Loucy (cell line): ENCODE measurements around the gene MOSPD2.

ENCODE experiments used
- H2AFZ ChIP-seq: fragments of 200-600 bp; sonication (generic); 2 replicates; pipeline ENCODE4 v1.6.0; 2016; ENCODE audit warnings: antibody characterized with exemption, mild to moderate bottlenecking, low read length, moderate library complexity
- H3F3A ChIP-seq: fragments of 200-600 bp; 2 replicates; pipeline ENCODE4 v1.6.0; 2016; ENCODE audit warnings: antibody characterized with exemption, low read depth, mild to moderate bottlenecking
- H3K27me3 ChIP-seq: fragments of 200-600 bp; sonication (generic); 2 replicates; pipeline ENCODE4 v1.6.1; 2014; ENCODE audit warnings: low read length, mild to moderate bottlenecking; ENCODE audit not compliant: insufficient read depth, poor library complexity, severe bottlenecking
- H3K36me3 ChIP-seq: fragments of 200-600 bp; sonication (generic); 2 replicates; pipeline ENCODE4 v1.6.1; 2016; ENCODE audit warnings: low read length; ENCODE audit not compliant: insufficient read depth
- H3K4me1 ChIP-seq: fragments of 200-600 bp; sonication (generic); 2 replicates; pipeline ENCODE4 v1.5.1; 2014; ENCODE audit warnings: low read length, mild to moderate bottlenecking; ENCODE audit not compliant: insufficient read depth, poor library complexity, severe bottlenecking
- H3K4me2 ChIP-seq: fragments of 200-600 bp; sonication (generic); 2 replicates; pipeline ENCODE4 v1.6.0; 2014; ENCODE audit warnings: antibody characterized with exemption, low read length, low read depth, mild to moderate bottlenecking; ENCODE audit not compliant: poor library complexity, severe bottlenecking
- H3K4me3 ChIP-seq: fragments of 200-600 bp; sonication (generic); 2 replicates; pipeline ENCODE4 v1.5.1; 2014; ENCODE audit warnings: low read length, mild to moderate bottlenecking, mixed read lengths; ENCODE audit not compliant: poor library complexity, severe bottlenecking
- H3K79me2 ChIP-seq: fragments of 200-600 bp; sonication (generic); 2 replicates; pipeline ENCODE4 v1.6.1; 2014; ENCODE audit warnings: low read length; ENCODE audit not compliant: insufficient read depth
- H3K9ac ChIP-seq: fragments of 200-600 bp; sonication (generic); 2 replicates; pipeline ENCODE4 v1.6.0; 2014; ENCODE audit warnings: mild to moderate bottlenecking, low read depth, low read length, moderate library complexity; ENCODE audit not compliant: poor library complexity, severe bottlenecking
- H3K9me2 ChIP-seq: fragments of 200-600 bp; sonication (generic); replicated peaks from 2 replicates; pipeline ENCODE4 v1.6.1; 2016; ENCODE audit warnings: low read depth, low read length, mixed read lengths
- H3K9me3 ChIP-seq: fragments of 200-600 bp; sonication (generic); 2 replicates; pipeline ENCODE4 v1.6.1; 2014; ENCODE audit warnings: mild to moderate bottlenecking, antibody characterized with exemption, low read length, low read depth; ENCODE audit not compliant: insufficient read depth
- H4K20me1 ChIP-seq: fragments of 200-600 bp; sonication (generic); 2 replicates; pipeline ENCODE4 v1.6.0; 2014; ENCODE audit warnings: antibody characterized with exemption, low read length, mild to moderate bottlenecking; ENCODE audit not compliant: insufficient read depth, poor library complexity, severe bottlenecking
- CTCF ChIP-seq: fragments of 200-600 bp; sonication (generic); conservative IDR thresholded peaks from 2 replicates; pipeline ENCODE4 v1.5.1; 2014; ENCODE audit warnings: mild to moderate bottlenecking, antibody characterized with exemption, low read length
- EZH2phosphoT487 ChIP-seq: fragments of 200-600 bp; IDR thresholded peaks from 2 replicates; pipeline ENCODE4 v1.6.1; 2018; ENCODE audit warnings: antibody characterized with exemption, mild to moderate bottlenecking, moderate library complexity, borderline replicate concordance

MOSPD2 gene

GRCh38 chrX:14883826-14884225 is 10.6 kb downstream of the MOSPD2 start:
- Histone ChIP-seq H3K4me3 (no peak overlapping the region), H3K79me2 (0 out of 2 replicates have a peak, but pooled peaks cover under 1% of the 10 kb centered on the region), H3K27me3 (no peaks in the 10 kb centered on the region), H3K9me3 (no peaks in the 10 kb centered on the region), H3F3A (no peaks in the 10 kb centered on the region), H3K9me2 (no peaks in the 10 kb centered on the region), H4K20me1 (no peaks in the 10 kb centered on the region), H3K4me2 (no peak overlapping the region), H3K36me3 (no peaks in the 10 kb centered on the region), H2AFZ (no peak overlapping the region), H3K4me1 (peaks cover 9% of the 10 kb centered on the region), H3K9ac (no peak overlapping the region)
- TF ChIP-seq EZH2phosphoT487 (no peak), CTCF (no peak)

- Histone ChIP-seq H3K4me2 (no peak overlapping the region), H3K4me3 (no peak overlapping the region), H3K9me2 (no peaks in the 10 kb centered on the region), H3K27me3 (no peaks in the 10 kb centered on the region), H3K9ac (no peak overlapping the region), H4K20me1 (no peaks in the 10 kb centered on the region), H3K4me1 (peaks cover 3% of the 10 kb centered on the region), H3K9me3 (no peaks in the 10 kb centered on the region), H3K79me2 (no peaks in the 10 kb centered on the region), H3K36me3 (no peaks in the 10 kb centered on the region), H2AFZ (no peak overlapping the region), H3F3A (no peaks in the 10 kb centered on the region)
- TF ChIP-seq CTCF (no peak), EZH2phosphoT487 (no peak)
Measured at GRCh38 chrX:14884714-14885113, 11.5 kb downstream of the MOSPD2 start.

- Histone ChIP-seq H3K4me3 (no peak overlapping the region), H3K9ac (no peak overlapping the region), H3K36me3 (no peaks in the 10 kb centered on the region), H3K9me2 (no peaks in the 10 kb centered on the region), H3K4me2 (no peak overlapping the region), H3K4me1 (no peaks in the 10 kb centered on the region), H3F3A (no peaks in the 10 kb centered on the region), H2AFZ (no peak overlapping the region), H3K9me3 (no peaks in the 10 kb centered on the region), H3K79me2 (no peaks in the 10 kb centered on the region), H3K27me3 (no peaks in the 10 kb centered on the region), H4K20me1 (no peaks in the 10 kb centered on the region)
- TF ChIP-seq EZH2phosphoT487 (no peak), CTCF (no peak)
Measured at GRCh38 chrX:14886252-14886651, 13.0 kb downstream of the MOSPD2 start.
